ENCODE data around the gene BCL2L13. TPM values are rescaled to one million over a fixed set of nuclear protein-coding genes. Genes with fewer than 3 reads are reported as not detected.

The BCL2L13 gene
- total RNA-seq, 2 donors from 2014 or later, result 37.5 to 44.2 TPM

DNA sequence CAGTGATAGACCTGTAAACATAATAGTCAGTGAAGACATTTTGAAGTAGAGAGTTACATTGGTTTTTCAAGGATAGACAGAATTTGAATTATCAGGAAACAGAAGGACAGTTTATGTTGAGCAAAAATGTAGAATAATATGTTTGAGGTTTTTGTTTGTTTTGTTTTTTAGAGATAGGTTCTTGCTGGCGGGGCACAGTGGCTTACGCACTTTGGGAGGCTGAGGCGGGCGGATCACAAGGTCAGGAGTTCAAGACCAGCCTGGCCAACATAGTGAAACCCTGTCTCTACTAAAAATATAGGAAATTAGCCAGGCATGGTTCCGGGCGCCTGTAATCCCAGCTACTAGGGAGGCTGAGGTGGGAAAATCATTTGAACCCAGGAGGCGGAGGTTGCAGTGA is 35.6 kb downstream of the BCL2L13 start:
- H3K27ac ChIP-seq (ENCODE audit: low read depth, low read length), result no peak overlapping the region
- Mint-ChIP-seq H3K27me3 (ENCODE audit: insufficient read depth) (no peaks in the 10 kb centered on the region), H3K36me3 (ENCODE audit: low read depth) (peaks cover 17% of the 10 kb centered on the region), H3K4me3 (no peak overlapping the region), H3K4me1 (peaks cover 13% of the 10 kb centered on the region), H3K27ac (no peak overlapping the region), H3K9me3 (no peaks in the 10 kb centered on the region)
- WGBS, 2 experiments (ENCODE audit: insufficient coverage in 1 of 2, insufficient read length in 1 of 2), result 93 to 95% methylated on average over 5 to 7 of the region's 7 CpGs
- peaks cover 16% of the 10 kb centered on the region for H3K36me3 ChIP-seq (ENCODE audit: control insufficient read depth, insufficient read depth, low read length)
- H3K27me3 ChIP-seq (ENCODE audit: control insufficient read depth, insufficient read depth, low read length, poor library complexity, severe bottlenecking), result no peaks in the 10 kb centered on the region
- DNase-seq, result no peak
- no peak overlapping the region for H3K9ac ChIP-seq (ENCODE audit: extremely low read depth, low read length, poor library complexity, severe bottlenecking)
- no peak overlapping the region for H3K4me3 ChIP-seq (ENCODE audit: low read length)
- H3K9me3 ChIP-seq (ENCODE audit: control insufficient read depth, low read length), result no peaks in the 10 kb centered on the region
- TF ChIP-seq, protein P1, sequence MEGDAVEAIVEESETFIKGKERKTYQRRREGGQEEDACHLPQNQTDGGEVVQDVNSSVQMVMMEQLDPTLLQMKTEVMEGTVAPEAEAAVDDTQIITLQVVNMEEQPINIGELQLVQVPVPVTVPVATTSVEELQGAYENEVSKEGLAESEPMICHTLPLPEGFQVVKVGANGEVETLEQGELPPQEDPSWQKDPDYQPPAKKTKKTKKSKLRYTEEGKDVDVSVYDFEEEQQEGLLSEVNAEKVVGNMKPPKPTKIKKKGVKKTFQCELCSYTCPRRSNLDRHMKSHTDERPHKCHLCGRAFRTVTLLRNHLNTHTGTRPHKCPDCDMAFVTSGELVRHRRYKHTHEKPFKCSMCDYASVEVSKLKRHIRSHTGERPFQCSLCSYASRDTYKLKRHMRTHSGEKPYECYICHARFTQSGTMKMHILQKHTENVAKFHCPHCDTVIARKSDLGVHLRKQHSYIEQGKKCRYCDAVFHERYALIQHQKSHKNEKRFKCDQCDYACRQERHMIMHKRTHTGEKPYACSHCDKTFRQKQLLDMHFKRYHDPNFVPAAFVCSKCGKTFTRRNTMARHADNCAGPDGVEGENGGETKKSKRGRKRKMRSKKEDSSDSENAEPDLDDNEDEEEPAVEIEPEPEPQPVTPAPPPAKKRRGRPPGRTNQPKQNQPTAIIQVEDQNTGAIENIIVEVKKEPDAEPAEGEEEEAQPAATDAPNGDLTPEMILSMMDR (conservative IDR thresholded peaks at IDR 0.05), result no peak
- H3K4me1 ChIP-seq (ENCODE audit: control insufficient read depth, insufficient read depth, low read length), result peaks cover 5% of the 10 kb centered on the region

DNA sequence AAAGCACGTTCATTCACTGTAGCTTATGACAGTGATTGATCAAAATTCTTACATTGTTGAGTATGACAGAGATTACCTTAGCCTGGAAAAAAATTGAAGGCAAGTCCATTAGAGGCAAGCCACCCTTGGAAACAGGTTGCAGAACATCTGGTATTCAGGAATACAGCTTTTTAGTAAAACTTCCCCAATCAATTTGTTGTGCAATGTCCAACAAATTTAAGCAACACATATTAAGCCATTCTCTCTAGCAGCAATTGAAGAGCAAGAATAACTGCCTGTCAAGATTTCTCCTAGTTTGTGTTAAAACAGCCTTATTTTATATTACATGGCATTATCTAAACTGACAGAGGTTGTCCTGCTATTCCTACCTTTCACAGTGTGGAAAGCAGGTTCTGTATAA is 37.0 kb downstream of the BCL2L13 start:
- Histone ChIP-seq H3K27ac (ENCODE audit: low read depth, low read length) (no peak overlapping the region), H3K4me1 (ENCODE audit: control insufficient read depth, insufficient read depth, low read length) (peaks cover 5% of the 10 kb centered on the region), H3K9me3 (ENCODE audit: control insufficient read depth, low read length) (no peaks in the 10 kb centered on the region), H3K9ac (ENCODE audit: extremely low read depth, low read length, poor library complexity, severe bottlenecking) (no peak overlapping the region), H3K36me3 (ENCODE audit: control insufficient read depth, insufficient read depth, low read length) (peaks cover 3% of the 10 kb centered on the region), H3K4me3 (ENCODE audit: low read length) (no peak overlapping the region), H3K27me3 (ENCODE audit: control insufficient read depth, insufficient read depth, low read length, poor library complexity, severe bottlenecking) (no peaks in the 10 kb centered on the region)
- TF ChIP-seq, protein P1 (conservative IDR thresholded peaks at IDR 0.05), result no peak
- Mint-ChIP-seq H3K27me3 (ENCODE audit: insufficient read depth) (no peaks in the 10 kb centered on the region), H3K36me3 (ENCODE audit: low read depth) (peaks cover 7% of the 10 kb centered on the region), H3K9me3 (no peaks in the 10 kb centered on the region), H3K27ac (no peak overlapping the region), H3K4me1 (peaks cover 15% of the 10 kb centered on the region), H3K4me3 (no peak overlapping the region)
- 89 to 93% methylated on average over 1 of the region's 1 CpG for WGBS, 2 experiments (ENCODE audit: insufficient coverage in 1 of 2, insufficient read length in 1 of 2)
- DNase-seq, result no peak

DNA sequence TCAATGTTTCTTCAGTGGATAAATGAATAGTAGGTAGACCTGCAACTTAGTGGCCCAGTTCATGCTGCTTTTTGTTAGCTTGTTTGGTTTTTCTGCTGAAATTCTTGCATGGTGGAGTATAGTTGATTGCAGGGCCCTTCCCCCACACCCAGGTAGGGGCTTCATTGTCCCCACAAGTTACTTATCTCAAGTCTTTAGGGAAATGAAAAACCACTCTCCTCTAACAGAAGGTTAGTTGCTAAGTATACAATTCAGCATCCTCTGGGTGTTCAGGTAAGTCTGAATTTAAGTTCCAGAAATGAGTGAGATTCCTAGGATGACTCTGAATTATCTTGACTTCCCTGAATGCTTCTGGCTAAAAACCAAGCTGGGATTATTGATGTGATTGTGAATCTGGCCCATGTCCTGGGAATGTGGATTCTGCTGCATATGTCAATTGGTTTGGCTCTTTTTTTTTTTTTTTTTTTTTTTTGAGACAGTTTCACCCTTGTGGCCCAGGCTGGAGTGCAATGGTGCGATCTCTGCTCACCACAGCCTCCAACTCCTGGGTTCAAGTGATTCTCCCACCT is 40.3 kb downstream of the BCL2L13 start:
- peak overlapping the region; percentile 14 for H3K4me3 Mint-ChIP-seq
- H3K9me3 Mint-ChIP-seq, result no peaks in the 10 kb centered on the region
- no peaks in the 10 kb centered on the region for H3K27me3 Mint-ChIP-seq (ENCODE audit: insufficient read depth)
- peaks cover 5% of the 10 kb centered on the region for H3K4me1 ChIP-seq (ENCODE audit: control insufficient read depth, insufficient read depth, low read length)
- DNase-seq, result peak; percentile 60
- H3K9me3 ChIP-seq (ENCODE audit: control insufficient read depth, low read length), result no peaks in the 10 kb centered on the region
- no peak overlapping the region for H3K27ac ChIP-seq (ENCODE audit: low read depth, low read length)
- H3K4me1 Mint-ChIP-seq, result peaks cover 15% of the 10 kb centered on the region
- peak overlapping the region; percentile 21 for H3K9ac ChIP-seq (ENCODE audit: extremely low read depth, low read length, poor library complexity, severe bottlenecking)
- H3K4me3 ChIP-seq (ENCODE audit: low read length), result peak overlapping the region; percentile 43
- WGBS, 2 experiments (ENCODE audit: insufficient coverage in 1 of 2, insufficient read length in 1 of 2), result 80 to 97% methylated on average over 1 of the region's 1 CpG
- H3K27me3 ChIP-seq (ENCODE audit: control insufficient read depth, insufficient read depth, low read length, poor library complexity, severe bottlenecking), result no peaks in the 10 kb centered on the region
- peaks cover 7% of the 10 kb centered on the region for H3K36me3 Mint-ChIP-seq (ENCODE audit: low read depth)
- H3K36me3 ChIP-seq (ENCODE audit: control insufficient read depth, insufficient read depth, low read length), result peaks cover 5% of the 10 kb centered on the region
- TF ChIP-seq, protein P1 (conservative IDR thresholded peaks at IDR 0.05), result no peak
- peak overlapping the region; percentile 9 for H3K27ac Mint-ChIP-seq

All from endodermal cell (in vitro differentiated cells).